Testis (tissue), 3 donors: ENCODE data around the gene LRRC73. TPM values are rescaled to one million over a fixed set of nuclear protein-coding genes. Genes with fewer than 3 reads are reported as not detected.

Experiments used
- DNase-seq: peaks from one replicate; pipeline ENCODE4 v3.0.0-alpha.2; 2019
- H3K27ac ChIP-seq, 2 donors: fragments of 200-600 bp; sonication (generic); one replicate each; pipeline ENCODE4 v1.5.1; 2019
- H3K27me3 ChIP-seq: fragments of 200-600 bp; sonication (generic); one replicate; pipeline ENCODE4 v1.5.1; 2019
- H3K36me3 ChIP-seq: fragments of 200-600 bp; sonication (generic); one replicate; pipeline ENCODE4 v1.5.1; 2017; ENCODE audit warnings: low read depth; ENCODE audit errors: missing control alignments
- H3K4me1 ChIP-seq: fragments of 200-600 bp; sonication (generic); one replicate; pipeline ENCODE4 v1.5.1; 2019
- H3K4me3 ChIP-seq, 2 donors: fragments of 200-600 bp; sonication (generic); one replicate each; pipeline ENCODE4 v1.5.1; 2017 to 2019
- H3K9me3 ChIP-seq: fragments of 200-600 bp; sonication (generic); one replicate; pipeline ENCODE4 v1.5.1; 2017
- CTCF ChIP-seq, 3 experiments: fragments of 450-650 bp in 2 of 3; fragments of 200-600 bp in 1 of 3; sonication (generic) in 1 of 3; IDR thresholded peaks; one replicate each; pipeline ENCODE4 v1.5.1; 2016 to 2019; ENCODE audit warnings: antibody characterized with exemption in 3 of 3, mild to moderate bottlenecking in 2 of 3, moderate library complexity in 1 of 3
- POLR2A ChIP-seq: fragments of 450-650 bp; IDR thresholded peaks from one replicate; pipeline ENCODE4 v1.6.1; 2017; ENCODE audit warnings: antibody characterized with exemption, mild to moderate bottlenecking, moderate library complexity
- whole genome bisulfite sequencing, 2 donors: methylation state at CpG; one replicate each; pipeline ENCODE4 v1.1.5; 2018; 5-methylcytosine and 5-hydroxymethylcytosine counted together
- intact Hi-C: fragments of 100-400 bp; cut with DNase I; formaldehyde crosslinking; loops from one replicate; pipeline ENCODE4 v1.15.1; 2023; ENCODE audit warnings: low total_unique reads
- polyA plus RNA-seq: library from polyadenylated mRNA; stranded (reverse); fragments of 350-450 nt; fragmentation: Illumina TruSeq; extraction: RNeasy Lipid Tissue Mini Kit (QIAGEN cat#74804); gene quantifications from one replicate; pipeline ENCODE4 v1.2.3, GENCODE V29; 2014; ENCODE audit warnings: low read depth, low replicate concordance; ENCODE audit not compliant: insufficient read depth
- total RNA-seq, 2 donors: library from RNA; depleted of rRNA; stranded (reverse); fragments of >200 nt; gene quantifications; one replicate each; pipeline ENCODE4 v1.2.3, GENCODE V29; 2016

LRRC73 gene
- total and polyA plus RNA-seq, 3 donors from 2014 or later, result 20.1 to 50.6 (median 29.3) TPM

GRCh38 chr6:43472515-43472914 lies 37.6 kb downstream of the LRRC73 start:
- TF ChIP-seq POLR2A (no peak), CTCF (IDR thresholded peaks at IDR 0.05) (no peak)
- Histone ChIP-seq H3K27me3 (no peaks in the 10 kb centered on the region), H3K27ac (no peak overlapping the region), H3K9me3 (no peaks in the 10 kb centered on the region), H3K36me3 (no peaks in the 10 kb centered on the region), H3K4me3 (no peak overlapping the region), H3K4me1 (no peaks in the 10 kb centered on the region)
- no peak for DNase-seq
- 97 to 99% methylated on average over 4 of the region's 4 CpGs for WGBS, 2 donors
- intact Hi-C loops, result no loop called here

- TF ChIP-seq CTCF (IDR thresholded peaks at IDR 0.05) (no peak), POLR2A (no peak)
- 71 to 88% methylated on average over 1 of the region's 1 CpG for WGBS, 2 donors
- no peaks in the 10 kb centered on the region for H3K27me3 ChIP-seq
- no peak overlapping the region for H3K4me3 ChIP-seq
- no peaks in the 10 kb centered on the region for H3K9me3 ChIP-seq
- DNase-seq, result no peak
- no peak overlapping the region for H3K27ac ChIP-seq
- intact Hi-C loops, result no loop called here
- H3K4me1 ChIP-seq, result no peaks in the 10 kb centered on the region
- H3K36me3 ChIP-seq, result no peaks in the 10 kb centered on the region
Measured at GRCh38 chr6:43471399-43471798, 38.7 kb downstream of the LRRC73 start.

- H3K36me3 ChIP-seq, result no peaks in the 10 kb centered on the region
- H3K4me1 ChIP-seq, result no peaks in the 10 kb centered on the region
- TF ChIP-seq CTCF (IDR thresholded peaks at IDR 0.05) (no peak), POLR2A (no peak)
- H3K9me3 ChIP-seq, result no peaks in the 10 kb centered on the region
- H3K4me3 ChIP-seq, result no peak overlapping the region
- no peaks in the 10 kb centered on the region for H3K27me3 ChIP-seq
- intact Hi-C loops, result no loop called here
- no peak overlapping the region for H3K27ac ChIP-seq
- DNase-seq, result no peak
- 92 to 95% methylated on average over 7 of the region's 7 CpGs for WGBS, 2 donors
Measured at GRCh38 chr6:43469947-43470346, 40.2 kb downstream of the LRRC73 start.

- Histone ChIP-seq H3K4me1 (no peaks in the 10 kb centered on the region), H3K4me3 (no peak overlapping the region), H3K27me3 (no peaks in the 10 kb centered on the region), H3K9me3 (no peaks in the 10 kb centered on the region), H3K36me3 (no peaks in the 10 kb centered on the region), H3K27ac (no peak overlapping the region)
- WGBS, 2 donors, result 72 to 77% methylated on average over 12 to 13 of the region's 13 CpGs
- no peak for DNase-seq
- no peak for TF ChIP-seq CTCF (IDR thresholded peaks at IDR 0.05)
- intact Hi-C loops, result no loop called here
Measured at GRCh38 chr6:43468748-43469681, 41.1 kb downstream of the LRRC73 start.

- H3K9me3 ChIP-seq, result no peaks in the 10 kb centered on the region
- H3K27ac ChIP-seq, result no peak overlapping the region
- no peak for TF ChIP-seq POLR2A
- no peak for TF ChIP-seq CTCF (IDR thresholded peaks at IDR 0.05)
- DNase-seq, result no peak
- H3K36me3 ChIP-seq, result no peaks in the 10 kb centered on the region
- 84 to 86% methylated on average over 4 of the region's 4 CpGs for WGBS, 2 donors
- no peaks in the 10 kb centered on the region for H3K27me3 ChIP-seq
- intact Hi-C loops, result no loop called here
- no peak overlapping the region for H3K4me3 ChIP-seq
- no peaks in the 10 kb centered on the region for H3K4me1 ChIP-seq
Measured at GRCh38 chr6:43468240-43468639, 41.9 kb downstream of the LRRC73 start.
